ENCODE measurements around the gene MAF. TPM values are rescaled to one million over a fixed set of nuclear protein-coding genes. Genes with fewer than 3 reads are reported as not detected.

Gene MAF
- total and polyA plus RNA-seq, 3 donors from 2014 or later: 22.0 to 112 (median 84.6) TPM

- Histone ChIP-seq H3K4me3 (no peak overlapping the region), H3K27me3 (no peaks in the 10 kb centered on the region), H3K36me3 (ENCODE audit: low read depth, missing control alignments) (no peaks in the 10 kb centered on the region), H3K27ac (no peak overlapping the region), H3K4me1 (no peaks in the 10 kb centered on the region), H3K9me3 (no peaks in the 10 kb centered on the region)
- intact Hi-C loops (cut with DNase I; ENCODE audit: low total_unique reads): no loop called here
- DNase-seq: no peak
- TF ChIP-seq POLR2A (IDR thresholded peaks at IDR 0.05) (no peak), CTCF (IDR thresholded peaks at IDR 0.05) (no peak)
Measured at GRCh38 chr16:79554912-79555311, 45.6 kb downstream of the MAF start.

- WGBS, 2 donors: 97 to 100% methylated on average over 2 of the region's 2 CpGs
- TF ChIP-seq POLR2A (IDR thresholded peaks at IDR 0.05) (no peak), CTCF (IDR thresholded peaks at IDR 0.05) (no peak)
Measured at GRCh38 chr16:79550373-79550772, 50.2 kb downstream of the MAF start.

GRCh38 chr16:79547085-79547484 lies 53.5 kb downstream of the MAF start:
- intact Hi-C loops (cut with DNase I; ENCODE audit: low total_unique reads): no loop called here

More at GRCh38 chr16:79550373-79550772, 50.2 kb downstream of the MAF start:
- no peak overlapping the region for H3K27ac ChIP-seq
- no peaks in the 10 kb centered on the region for H3K36me3 ChIP-seq (ENCODE audit: low read depth, missing control alignments)
- intact Hi-C loops (cut with DNase I; ENCODE audit: low total_unique reads): no loop called here
- no peak for DNase-seq
- H3K4me3 ChIP-seq: no peak overlapping the region
- no peaks in the 10 kb centered on the region for H3K4me1 ChIP-seq
- H3K9me3 ChIP-seq: no peaks in the 10 kb centered on the region
- H3K27me3 ChIP-seq: no peaks in the 10 kb centered on the region

More at GRCh38 chr16:79547085-79547484, 53.5 kb downstream of the MAF start:
- no peak overlapping the region for H3K27ac ChIP-seq
- no peaks in the 10 kb centered on the region for H3K27me3 ChIP-seq
- H3K4me1 ChIP-seq: no peaks in the 10 kb centered on the region
- TF ChIP-seq POLR2A (IDR thresholded peaks at IDR 0.05): no peak
- no peak for TF ChIP-seq CTCF (IDR thresholded peaks at IDR 0.05)
- no peak overlapping the region for H3K4me3 ChIP-seq
- H3K36me3 ChIP-seq (ENCODE audit: low read depth, missing control alignments): no peaks in the 10 kb centered on the region
- DNase-seq: no peak
- no peaks in the 10 kb centered on the region for H3K9me3 ChIP-seq
- 86 to 90% methylated on average over 6 of the region's 6 CpGs for WGBS, 2 donors
